ENCODE results near the gene ST3GAL5.

GRCh38 chr2:85911097-85911496, 22.3 kb upstream of the ST3GAL5 start:
- TF ChIP-seq CTCF (IDR thresholded peaks at IDR 0.05; ENCODE audit: borderline replicate concordance, extremely low read depth, low read length, poor library complexity, severe bottlenecking) (no peak), EZH2 (IDR thresholded peaks at IDR 0.05; ENCODE audit: borderline replicate concordance, low read depth, low read length, severe bottlenecking) (no peak)
